ENCODE measurements around the gene AGBL4. TPM values are rescaled to one million over a fixed set of nuclear protein-coding genes. Genes with fewer than 3 reads are reported as not detected.

Gene AGBL4
- total and polyA plus RNA-seq, 2 experiments from 2014 or later: not detected

DNA sequence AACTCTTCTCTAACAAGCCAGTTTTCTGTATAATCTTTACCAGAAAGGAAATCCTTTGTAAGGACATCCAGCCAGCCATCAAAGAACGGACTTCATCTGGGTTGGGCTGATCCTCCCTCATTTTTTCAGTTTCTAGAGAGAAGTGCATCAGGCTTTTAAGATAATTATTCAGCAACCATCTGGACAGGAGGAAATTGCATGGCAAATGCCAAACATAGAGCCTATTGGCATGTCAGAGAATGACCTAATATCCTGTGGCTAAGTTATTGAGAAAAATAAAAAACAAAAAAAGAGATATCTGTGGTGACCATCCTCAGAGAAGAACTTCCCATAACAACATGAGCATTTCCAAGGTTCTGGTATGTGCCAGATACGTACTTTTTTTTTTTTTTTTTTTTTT is 1172.1 kb downstream of the AGBL4 start:
- DNase-seq (ENCODE audit: low read depth in 1 of 2, low spot score in 1 of 2): peak in 1 of 2 donors; percentile 17
- H3K36me3 ChIP-seq: no peaks in the 10 kb centered on the region
- no peaks in the 10 kb centered on the region for H3K27me3 ChIP-seq
- TF ChIP-seq, protein P1, sequence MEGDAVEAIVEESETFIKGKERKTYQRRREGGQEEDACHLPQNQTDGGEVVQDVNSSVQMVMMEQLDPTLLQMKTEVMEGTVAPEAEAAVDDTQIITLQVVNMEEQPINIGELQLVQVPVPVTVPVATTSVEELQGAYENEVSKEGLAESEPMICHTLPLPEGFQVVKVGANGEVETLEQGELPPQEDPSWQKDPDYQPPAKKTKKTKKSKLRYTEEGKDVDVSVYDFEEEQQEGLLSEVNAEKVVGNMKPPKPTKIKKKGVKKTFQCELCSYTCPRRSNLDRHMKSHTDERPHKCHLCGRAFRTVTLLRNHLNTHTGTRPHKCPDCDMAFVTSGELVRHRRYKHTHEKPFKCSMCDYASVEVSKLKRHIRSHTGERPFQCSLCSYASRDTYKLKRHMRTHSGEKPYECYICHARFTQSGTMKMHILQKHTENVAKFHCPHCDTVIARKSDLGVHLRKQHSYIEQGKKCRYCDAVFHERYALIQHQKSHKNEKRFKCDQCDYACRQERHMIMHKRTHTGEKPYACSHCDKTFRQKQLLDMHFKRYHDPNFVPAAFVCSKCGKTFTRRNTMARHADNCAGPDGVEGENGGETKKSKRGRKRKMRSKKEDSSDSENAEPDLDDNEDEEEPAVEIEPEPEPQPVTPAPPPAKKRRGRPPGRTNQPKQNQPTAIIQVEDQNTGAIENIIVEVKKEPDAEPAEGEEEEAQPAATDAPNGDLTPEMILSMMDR (IDR thresholded peaks at IDR 0.05; ENCODE audit: low read depth, low read length): no peak
- no peak overlapping the region for H3K27ac ChIP-seq
- H3K4me3 ChIP-seq: no peak overlapping the region
- H3K4me1 ChIP-seq (ENCODE audit: low read depth): no peaks in the 10 kb centered on the region
- no peaks in the 10 kb centered on the region for H3K9me3 ChIP-seq (ENCODE audit: low read depth)

DNA sequence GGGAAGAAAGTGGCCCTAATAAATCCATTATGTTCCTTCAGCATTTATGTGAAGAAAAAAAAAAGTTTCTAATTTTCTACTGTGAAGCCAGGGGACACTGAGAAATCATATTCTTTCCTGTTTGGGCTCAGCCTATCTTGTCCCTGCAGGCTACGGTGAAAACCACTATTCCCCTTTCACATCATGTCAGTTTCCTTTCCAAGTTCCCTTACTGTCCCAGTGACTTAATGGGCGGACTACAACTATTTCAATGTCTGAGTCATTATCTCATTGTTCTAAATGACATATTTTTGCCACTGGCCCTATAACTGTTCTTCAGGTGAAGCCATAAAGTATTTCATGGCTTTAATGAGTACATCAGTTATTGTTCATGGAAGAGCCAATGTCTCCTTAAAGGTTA is 1175.7 kb downstream of the AGBL4 start:
- Histone ChIP-seq H3K27ac (no peak overlapping the region), H3K36me3 (no peaks in the 10 kb centered on the region), H3K9me3 (ENCODE audit: low read depth) (no peaks in the 10 kb centered on the region), H3K27me3 (no peaks in the 10 kb centered on the region), H3K4me3 (no peak overlapping the region), H3K4me1 (ENCODE audit: low read depth) (no peaks in the 10 kb centered on the region)
- DNase-seq (ENCODE audit: low read depth in 1 of 2, low spot score in 1 of 2): no peak
- TF ChIP-seq, protein P1 (IDR thresholded peaks at IDR 0.05; ENCODE audit: low read depth, low read length): no peak

DNA sequence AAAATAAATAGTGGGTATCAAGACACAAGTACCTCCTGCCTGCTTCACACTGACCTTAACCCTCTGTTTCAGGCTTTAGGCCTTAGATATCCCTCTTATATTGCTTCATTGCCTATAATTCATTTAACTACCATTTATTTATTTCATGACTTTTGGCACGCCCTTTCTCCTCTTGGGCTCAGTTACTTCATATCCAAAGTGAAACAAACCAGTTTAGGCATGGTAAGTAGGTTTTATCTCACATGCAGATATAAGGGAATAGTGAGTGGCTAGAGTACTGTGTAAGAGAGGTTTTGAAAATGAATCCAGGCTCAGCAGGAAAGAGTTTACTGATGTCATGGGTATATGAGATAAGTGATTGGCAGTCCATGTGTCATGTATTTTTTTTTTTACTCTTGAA is 1177.3 kb downstream of the AGBL4 start:
- no peaks in the 10 kb centered on the region for H3K27me3 ChIP-seq
- no peak for DNase-seq (ENCODE audit: low read depth in 1 of 2, low spot score in 1 of 2)
- no peak overlapping the region for H3K4me3 ChIP-seq
- H3K36me3 ChIP-seq: no peaks in the 10 kb centered on the region
- H3K9me3 ChIP-seq (ENCODE audit: low read depth): no peaks in the 10 kb centered on the region
- H3K4me1 ChIP-seq (ENCODE audit: low read depth): no peaks in the 10 kb centered on the region
- no peak overlapping the region for H3K27ac ChIP-seq
- TF ChIP-seq, protein P1 (IDR thresholded peaks at IDR 0.05; ENCODE audit: low read depth, low read length): no peak

DNA sequence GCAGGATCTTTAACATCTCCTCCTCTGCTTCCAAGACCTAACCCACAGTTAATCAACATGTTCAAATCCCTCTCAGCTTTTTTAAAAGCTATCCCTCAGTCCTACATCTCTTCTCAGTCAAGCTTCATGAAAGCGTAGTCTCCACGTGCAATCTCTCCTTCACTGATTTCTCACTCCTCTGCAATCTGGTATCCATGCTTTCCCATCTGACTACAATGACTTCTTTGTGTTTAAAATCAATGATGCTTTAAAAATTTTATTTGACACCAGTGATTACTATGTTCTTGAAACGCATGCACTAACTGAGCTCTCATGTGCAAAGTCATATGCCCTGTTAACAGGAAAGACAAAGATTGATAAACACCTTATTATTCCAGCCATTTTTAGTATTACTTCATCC is 1179.6 kb downstream of the AGBL4 start:
- Histone ChIP-seq H3K4me3 (no peak overlapping the region), H3K4me1 (ENCODE audit: low read depth) (no peaks in the 10 kb centered on the region), H3K27ac (no peak overlapping the region), H3K9me3 (ENCODE audit: low read depth) (no peaks in the 10 kb centered on the region), H3K27me3 (peaks cover 7% of the 10 kb centered on the region), H3K36me3 (no peaks in the 10 kb centered on the region)
- TF ChIP-seq, protein P1 (IDR thresholded peaks at IDR 0.05; ENCODE audit: low read depth, low read length): no peak
- no peak for DNase-seq (ENCODE audit: low read depth in 1 of 2, low spot score in 1 of 2)

DNA sequence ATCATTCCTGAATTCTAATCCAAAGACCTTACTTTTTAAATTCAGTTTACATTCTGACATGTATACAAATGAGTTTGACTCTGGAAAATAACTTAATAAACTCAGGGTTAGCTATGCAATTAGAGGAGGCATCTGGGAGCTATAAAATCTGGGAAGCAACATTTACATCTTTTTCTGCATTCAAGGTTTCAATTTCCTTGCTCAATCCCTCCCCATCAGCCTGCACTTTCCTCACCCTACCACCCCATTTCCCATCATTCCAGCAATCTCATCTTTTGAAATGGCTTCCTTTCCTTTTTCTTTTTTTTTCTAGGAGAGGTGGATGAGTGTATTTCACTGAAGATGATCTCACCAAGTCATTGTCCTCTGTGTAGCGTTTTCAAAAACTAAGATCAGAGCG is 1181.8 kb downstream of the AGBL4 start:
- Histone ChIP-seq H3K27ac (no peak overlapping the region), H3K27me3 (peaks cover 9% of the 10 kb centered on the region)
- TF ChIP-seq, protein P1 (IDR thresholded peaks at IDR 0.05; ENCODE audit: low read depth, low read length): no peak

DNA sequence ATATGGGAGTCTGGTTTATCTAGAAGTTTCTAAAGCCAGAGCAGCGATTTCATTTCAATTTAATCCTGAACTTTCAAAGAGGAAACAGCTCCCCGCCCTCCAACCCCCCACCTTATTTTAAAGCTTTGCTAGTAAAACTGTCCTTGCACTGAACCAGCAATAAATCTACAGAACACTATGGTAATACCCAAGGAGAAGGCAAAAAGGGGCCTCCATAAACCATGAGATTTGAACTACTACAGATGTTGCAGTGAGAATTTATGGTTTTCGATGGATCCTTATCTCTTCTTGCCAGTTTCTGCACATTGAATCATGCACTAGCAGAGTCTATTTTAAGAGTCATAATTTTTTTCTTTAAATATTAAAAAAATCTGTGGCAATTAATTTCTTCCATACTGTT is 1182.3 kb downstream of the AGBL4 start:
- Histone ChIP-seq H3K27me3 (peaks cover 9% of the 10 kb centered on the region), H3K4me1 (ENCODE audit: low read depth) (no peaks in the 10 kb centered on the region), H3K9me3 (ENCODE audit: low read depth) (no peaks in the 10 kb centered on the region), H3K36me3 (no peaks in the 10 kb centered on the region), H3K4me3 (no peak overlapping the region), H3K27ac (no peak overlapping the region)
- TF ChIP-seq, protein P1 (IDR thresholded peaks at IDR 0.05; ENCODE audit: low read depth, low read length): no peak
- no peak for DNase-seq (ENCODE audit: low read depth in 1 of 2, low spot score in 1 of 2)

More for the DNA sequence above, 1181.8 kb downstream of the AGBL4 start:
- Histone ChIP-seq H3K36me3 (no peaks in the 10 kb centered on the region), H3K4me1 (ENCODE audit: low read depth) (no peaks in the 10 kb centered on the region), H3K9me3 (ENCODE audit: low read depth) (no peaks in the 10 kb centered on the region), H3K4me3 (no peak overlapping the region)
- DNase-seq (ENCODE audit: low read depth in 1 of 2, low spot score in 1 of 2): no peak

Data from cardiac muscle cell (in vitro differentiated cells and primary cell).